GM18867 (cell line): ENCODE data around the gene NAA25.
A peak's percentile ranks its signal among the peaks of the same experiment; 100 is the strongest.
"Not testable (repeated sequence)": the region's sequence is repeated elsewhere in the genome, so short reads cannot be mapped to it uniquely, and the experiment has no call there.

Experiments
- ATAC-seq: cut with Tn5 transposase; IDR thresholded peaks from one replicate; pipeline ENCODE4 v1.9.1; 2021; ENCODE audit warnings: mild to moderate bottlenecking, moderate library complexity; ENCODE audit not compliant: unreplicated experiment

Gene NAA25

DNA sequence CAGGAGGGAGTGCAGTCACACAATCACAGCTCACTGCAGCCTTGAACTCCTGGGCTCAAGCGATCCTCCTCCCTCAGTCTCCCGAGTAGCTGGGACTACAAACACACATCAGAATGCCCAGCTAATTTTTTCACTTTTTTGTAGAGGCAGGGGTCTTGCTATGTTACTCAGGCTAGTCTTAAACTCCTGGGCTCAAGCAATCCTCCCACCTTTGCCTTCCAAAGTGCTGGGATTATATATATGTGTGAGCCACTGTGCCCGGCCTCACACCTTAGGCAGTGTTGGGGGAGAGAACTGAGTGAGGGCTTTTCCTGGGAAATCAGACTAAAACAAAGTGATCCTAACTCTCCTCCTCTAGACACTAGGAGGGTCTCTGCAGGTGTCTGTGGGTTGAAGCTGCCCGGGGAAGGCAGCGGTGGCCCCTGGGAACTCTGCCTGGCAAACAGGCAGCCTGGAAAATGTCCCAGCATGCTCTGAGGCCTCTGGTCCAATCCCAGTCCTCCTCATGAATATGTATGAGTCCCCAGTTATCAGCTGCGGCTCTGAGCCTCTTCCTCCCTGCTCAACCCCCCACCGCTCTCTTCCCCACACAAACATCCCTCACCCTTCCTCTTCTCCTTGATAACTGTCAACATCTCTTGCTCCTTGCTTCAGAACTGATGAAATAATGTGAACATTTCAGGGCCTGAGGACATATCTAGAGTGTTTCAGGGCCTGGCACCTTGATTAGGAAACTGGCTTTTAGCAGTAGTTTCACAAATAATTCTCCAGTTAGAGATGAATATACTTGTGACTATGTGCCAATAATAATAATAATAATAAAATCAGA, 7.9 kb upstream of the NAA25 start:
- ATAC-seq, result no peak

DNA sequence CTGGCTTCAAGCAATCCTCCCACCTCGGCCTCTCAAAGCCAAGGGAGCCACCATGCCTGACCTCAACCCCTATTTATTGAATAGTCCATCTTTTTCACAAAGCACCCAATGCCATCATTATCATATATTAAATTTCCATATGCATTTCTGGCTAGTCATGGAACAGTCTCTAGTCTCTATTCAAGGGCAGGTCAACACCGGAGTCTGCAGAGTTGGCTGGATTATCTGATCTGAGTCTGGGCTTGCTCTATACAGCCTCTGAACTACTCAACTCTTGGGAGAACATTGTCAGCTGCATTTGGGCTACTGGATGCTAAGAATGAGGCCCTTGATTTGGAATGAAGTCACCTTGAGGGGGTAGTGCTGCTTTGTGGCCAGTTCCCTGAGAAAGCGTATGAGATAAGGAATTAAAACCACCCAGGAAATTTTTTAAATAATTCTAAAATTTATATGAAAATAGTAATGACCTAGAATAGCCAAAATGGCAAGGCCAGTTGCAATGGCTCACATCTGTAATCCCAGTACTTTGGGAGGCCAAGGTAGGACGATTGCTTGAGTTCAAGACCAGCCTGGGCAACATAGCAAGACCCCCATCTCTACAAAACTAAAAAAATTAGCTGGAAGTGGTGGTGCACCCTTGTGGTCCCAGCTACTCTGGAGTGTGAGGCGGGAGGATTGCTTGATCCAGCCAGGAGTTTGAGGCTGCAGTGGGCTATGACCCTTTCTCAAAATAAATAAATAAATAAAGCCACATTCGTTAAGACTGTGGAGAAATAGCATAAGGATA, 6.9 kb upstream of the NAA25 start:
- no peak for ATAC-seq

DNA sequence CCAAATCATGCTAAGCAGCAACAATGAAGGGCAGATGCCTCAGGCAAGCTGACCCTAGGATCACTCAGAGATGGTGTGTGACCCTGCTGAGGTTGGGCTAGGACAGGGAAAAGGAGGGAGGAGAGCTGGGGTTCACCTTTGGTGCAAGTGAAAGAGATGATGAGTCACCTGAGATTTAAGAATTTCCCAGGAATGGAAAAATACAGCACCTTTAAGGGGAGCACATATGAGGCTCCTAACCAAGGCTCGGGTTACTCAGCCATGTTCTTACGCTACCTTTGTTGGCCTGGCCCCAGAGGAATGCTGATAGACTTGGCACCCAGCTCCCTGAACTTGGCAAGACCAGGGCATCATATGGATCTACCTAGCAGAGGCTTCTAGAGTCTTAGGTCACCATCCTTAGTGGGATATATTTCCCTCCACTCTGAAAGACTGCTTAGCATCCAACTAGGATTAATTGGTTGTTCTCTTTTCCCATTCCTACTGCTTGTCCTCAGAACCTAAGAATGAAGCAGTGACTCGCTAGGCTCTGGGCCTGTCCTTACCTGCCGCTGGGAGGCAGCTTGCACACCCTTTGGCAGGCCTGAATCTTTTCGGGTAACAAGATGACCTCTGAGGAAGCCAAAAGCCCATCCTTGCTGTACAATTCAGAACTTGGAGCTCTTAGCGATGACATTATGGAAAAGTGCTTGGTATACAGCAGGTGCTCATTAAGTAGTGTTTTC, 4.0 kb upstream of the NAA25 start:
- ATAC-seq, result no peak

DNA sequence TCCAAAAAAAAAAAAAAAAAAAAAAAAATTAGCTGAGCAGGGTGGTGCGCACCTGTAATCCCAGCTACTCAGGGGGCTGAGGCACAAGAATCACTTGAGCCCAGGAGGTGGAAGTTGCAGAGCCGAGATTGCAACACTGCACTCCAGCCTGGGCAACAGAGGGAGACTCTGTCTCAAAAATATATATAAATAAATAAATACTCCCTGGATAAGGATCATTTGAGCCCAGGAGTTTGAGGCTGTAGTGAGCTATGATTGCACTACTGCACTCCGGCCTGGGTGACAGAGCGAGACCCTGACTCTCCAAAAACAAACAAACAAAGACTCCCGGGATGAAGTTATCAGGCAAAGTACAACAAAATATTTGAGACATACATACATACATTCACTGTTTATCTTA, 3.3 kb upstream of the NAA25 start:
- no peak for ATAC-seq

DNA sequence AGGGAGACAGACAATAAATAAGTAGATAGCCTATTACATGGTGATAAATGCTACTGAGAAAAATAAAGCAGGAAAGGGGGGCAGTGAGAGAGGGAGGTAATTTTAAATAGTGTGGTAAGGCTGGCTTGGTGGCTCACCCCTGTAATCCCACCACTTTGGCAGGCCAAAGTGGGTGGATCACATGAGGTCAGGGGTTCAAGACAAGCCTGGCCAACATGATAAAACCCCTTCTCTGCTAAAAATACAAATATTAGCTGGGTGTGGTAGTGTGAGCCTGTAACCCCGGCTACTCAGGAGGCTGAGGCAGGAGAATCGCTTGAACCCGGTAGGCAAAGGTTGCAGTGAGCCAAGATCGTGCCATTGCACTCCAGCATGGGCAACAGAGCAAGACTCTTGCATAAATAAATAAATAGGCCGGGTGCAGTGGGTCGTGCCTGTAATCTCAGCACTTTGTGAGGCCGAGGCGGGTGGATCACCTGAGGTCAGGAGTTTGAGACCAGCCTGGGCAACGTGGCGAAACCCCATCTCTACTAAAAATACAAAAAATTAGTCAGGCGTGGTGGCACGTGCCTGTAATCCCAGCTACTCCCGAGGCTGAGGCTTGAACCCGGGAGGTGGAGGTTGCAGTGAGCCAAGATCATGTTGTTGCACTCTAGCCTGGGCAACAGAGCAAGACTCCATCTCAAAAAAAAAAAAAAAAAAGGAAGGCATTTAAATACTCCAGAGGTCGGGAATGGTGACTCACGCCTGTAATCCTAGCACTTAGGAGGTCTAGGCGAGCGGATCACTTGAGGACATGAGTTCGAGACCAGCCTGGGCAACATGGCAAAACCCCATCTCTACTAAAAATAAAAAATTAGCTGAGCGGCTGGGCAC, 2.4 kb upstream of the NAA25 start:
- not testable (repeated sequence) for ATAC-seq

DNA sequence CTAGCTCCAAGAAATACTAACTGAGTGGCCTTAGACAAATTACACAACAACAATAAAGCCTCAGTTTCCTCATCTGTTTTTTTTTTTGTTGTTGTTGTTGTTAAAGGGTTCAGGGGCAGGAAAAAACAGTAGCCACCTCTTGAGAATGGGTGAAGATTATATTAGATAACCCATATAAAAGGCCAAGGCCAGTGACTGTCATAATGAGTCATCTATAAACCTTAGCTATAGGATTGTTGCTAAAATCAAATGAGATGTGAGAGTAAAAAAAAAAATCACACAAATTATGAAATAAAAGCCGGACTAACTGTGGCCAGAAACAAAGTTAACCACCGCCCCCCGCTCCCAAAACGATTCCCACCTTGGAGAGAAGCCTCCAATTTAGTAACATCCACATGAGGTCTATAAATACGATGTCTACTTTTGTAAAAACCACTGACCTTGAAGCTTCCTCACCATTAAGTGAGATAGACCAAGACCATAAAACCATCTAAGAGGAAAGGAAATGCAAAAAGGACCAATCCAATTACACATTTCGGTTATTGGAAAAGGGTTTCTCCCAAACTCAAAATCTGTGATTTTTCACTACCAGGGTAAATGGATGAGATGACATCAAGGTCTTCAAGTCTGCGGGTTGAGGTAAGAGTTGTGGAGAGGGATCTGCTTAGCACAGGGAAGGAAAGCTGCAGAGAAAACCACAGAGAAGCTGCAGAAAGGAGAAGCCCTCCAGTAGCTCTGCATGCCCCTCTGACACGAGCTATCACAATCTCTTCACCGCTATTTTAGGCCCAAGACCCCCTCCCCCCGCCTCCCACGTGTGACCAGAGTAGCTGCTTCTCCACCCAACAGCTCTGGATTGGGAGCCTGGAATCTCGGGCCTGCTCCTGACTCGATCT, 1.0 kb downstream of the NAA25 start:
- ATAC-seq, result no peak

DNA sequence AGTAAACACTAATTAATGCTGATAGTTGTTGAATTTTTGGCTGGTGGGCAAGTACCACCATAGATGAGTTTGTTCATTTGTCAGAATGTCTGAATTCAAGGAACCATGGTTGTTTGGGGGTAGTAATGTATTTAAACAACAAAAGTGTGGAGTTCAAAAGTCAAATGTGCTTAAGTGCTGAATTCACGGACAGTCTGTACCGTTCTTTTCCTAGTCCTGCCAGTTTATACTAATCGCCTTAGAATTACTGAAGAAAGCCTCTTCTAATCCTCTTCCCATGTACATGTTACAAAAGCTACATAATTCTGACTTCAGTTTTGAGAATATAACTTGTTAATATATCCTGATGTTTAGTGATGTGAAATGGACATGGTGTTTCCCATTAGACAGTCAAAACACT, 2.7 kb downstream of the NAA25 start:
- ATAC-seq, result no peak

DNA sequence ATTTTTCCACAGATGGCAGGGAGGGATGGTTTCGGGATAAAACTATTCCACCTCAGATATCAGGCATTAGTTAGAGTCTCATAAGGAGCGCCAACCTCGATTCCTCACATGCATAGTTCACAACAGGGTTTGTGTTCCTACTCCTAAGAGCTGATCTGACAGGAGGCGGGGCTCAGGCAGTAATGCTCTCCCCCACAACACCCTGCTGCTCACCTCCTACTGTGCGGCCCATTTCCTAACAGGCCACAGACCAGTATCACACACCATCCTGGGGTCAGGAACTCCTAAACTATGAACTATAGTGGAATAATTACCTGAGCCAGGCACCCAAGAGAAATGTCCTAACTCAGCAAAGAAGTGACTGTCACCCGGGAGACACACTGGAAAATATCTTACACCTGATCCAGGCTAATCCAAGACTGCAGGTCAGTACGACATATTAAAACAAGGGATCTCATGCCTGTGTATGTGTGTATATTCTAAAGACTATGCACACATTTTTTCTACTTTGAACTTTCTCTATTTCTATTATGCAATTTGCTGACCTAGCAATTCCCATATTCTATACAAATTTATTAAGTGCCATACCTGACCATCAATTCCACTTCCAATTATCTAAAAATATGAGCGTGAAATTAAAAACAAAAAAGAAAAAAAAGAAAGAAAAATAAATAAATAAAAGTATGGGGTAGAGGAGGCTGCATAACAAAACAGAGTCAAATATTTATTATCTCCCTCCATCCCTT, 4.7 kb downstream of the NAA25 start:
- no peak for ATAC-seq

DNA sequence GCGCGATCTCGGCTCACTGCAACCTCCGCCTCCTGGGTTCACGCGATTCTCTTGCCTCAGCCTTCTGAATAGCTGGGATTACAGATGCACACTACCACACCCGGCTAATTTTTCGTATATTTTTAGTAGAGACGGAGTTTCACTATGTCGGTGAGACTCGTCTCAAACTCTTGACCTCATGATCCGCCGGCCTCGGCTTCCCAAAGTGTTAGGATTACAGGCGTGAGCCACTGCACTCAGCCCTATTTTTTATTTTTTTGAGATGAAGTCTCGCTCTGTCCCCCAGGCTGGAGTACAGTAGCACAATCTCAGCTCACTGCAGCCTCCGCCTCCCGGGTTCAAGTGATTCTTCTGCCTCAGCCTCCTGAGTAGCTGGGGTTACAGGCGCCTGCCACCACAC, 5.8 kb downstream of the NAA25 start:
- ATAC-seq, result not testable (repeated sequence)

DNA sequence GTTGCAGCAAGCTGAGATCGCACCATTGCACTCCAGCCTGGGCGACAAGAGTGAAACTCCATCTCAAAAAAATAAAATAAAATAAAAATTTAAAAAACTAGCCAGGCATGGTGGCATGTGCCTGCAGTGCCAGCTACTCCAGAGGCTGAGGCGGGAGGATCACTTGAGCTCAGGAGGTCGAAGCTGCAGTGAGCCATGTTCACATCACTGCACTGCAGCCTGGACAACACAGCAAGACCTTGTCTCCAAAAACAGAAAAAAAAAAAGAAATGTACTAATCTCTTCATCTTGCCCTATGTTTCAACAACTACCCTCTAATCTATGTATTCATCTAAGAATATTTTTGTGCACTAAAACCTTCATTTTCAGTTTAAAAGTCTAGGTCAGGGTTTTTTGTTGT, 6.5 kb downstream of the NAA25 start:
- no peak for ATAC-seq

DNA sequence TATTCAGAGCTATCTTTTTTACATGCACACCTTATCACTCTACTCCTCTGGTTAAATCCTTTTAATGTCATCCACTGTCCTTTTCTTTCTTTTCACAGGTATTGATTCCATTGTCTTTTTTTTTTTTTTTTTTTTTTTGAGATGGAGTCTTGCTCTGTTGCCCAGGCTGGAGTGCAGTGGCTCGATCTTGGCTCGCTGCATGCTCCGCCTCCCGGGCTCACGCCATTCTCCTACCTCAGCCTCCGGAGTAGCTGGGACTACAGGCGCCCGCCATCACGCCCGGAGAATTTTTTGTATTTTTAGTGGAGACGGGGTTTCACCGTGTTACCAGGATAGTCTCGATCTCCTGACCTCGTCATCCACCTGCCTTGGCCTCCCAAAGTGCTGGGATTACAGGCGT, 8.1 kb downstream of the NAA25 start:
- ATAC-seq, result not testable (repeated sequence)

DNA sequence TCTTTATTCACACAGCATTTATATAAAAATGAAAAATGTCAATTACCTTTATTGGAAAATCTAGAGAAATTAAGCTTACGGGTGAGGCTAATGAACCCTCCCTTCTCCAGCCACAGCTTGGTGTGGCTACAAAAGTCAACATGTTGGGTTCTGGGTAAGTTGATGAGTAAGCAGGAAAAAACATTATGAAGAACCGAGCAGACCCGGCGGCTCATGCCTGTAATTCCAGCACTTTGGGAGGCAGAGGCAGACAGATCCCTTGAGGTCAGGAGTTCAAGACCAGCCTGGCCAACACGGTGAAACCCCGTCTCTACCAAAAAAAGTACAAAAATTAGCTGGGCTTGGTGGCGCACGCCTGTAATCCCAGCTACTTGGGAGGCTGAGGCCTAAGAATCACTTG, 10.9 kb downstream of the NAA25 start:
- no peak for ATAC-seq

DNA sequence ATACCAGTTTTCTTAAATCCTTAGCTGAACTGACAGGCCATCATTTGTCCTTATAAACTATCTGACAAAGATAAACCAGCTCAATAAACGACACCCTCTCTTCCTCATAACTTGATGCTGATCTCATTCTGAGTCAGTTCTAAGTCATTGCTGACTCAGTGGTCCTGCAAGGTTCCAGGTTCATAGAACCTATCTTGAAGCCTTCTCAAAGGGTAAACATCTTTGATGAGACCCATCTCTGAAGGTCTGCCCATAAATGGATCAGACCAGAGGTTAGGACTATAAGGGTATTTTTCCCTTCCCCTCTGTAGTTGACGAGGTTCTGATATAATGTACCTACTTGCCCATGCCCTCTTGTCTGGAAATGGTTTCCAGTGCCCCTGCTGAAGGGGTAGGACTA, 11.9 kb downstream of the NAA25 start:
- peak; percentile 35 for ATAC-seq

DNA sequence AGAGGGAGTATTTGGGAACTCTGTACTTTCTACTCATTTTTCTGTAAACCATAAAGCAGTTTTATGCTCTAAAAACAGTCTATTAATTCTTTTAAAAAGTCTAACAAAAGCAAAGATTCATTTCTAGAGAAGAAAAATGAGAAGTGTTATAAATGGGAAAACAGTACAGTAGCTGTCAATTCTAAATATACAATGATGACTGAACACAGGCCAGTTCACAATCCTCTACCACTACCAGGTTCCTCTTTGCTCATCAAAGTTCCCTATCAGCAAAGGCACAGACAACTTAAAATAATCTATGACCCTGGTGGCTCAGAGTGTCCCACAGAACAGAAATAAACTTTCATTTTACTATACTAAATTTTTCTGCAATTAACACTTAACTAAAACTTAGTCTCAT, 12.5 kb downstream of the NAA25 start:
- peak; percentile 77 for ATAC-seq

DNA sequence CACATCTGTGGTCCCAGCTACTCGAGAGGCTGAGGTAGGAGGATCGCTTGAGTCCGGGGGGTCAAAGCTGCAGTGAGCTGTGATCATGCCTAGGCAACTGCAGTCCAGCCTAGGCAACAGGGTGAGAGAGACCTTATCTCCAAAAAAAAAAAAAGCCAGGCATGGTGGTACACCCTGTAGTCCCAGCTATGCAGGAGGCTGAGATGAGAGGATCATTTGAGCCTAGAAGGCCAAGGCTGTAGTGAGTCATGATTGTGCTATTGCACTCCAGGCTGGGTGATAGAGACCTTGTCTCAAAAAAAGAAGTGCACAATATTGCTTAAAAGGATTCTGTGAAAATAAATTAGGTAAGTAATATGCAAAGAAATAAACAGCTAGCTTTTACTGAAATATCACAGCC, 17.0 kb downstream of the NAA25 start:
- no peak for ATAC-seq

DNA sequence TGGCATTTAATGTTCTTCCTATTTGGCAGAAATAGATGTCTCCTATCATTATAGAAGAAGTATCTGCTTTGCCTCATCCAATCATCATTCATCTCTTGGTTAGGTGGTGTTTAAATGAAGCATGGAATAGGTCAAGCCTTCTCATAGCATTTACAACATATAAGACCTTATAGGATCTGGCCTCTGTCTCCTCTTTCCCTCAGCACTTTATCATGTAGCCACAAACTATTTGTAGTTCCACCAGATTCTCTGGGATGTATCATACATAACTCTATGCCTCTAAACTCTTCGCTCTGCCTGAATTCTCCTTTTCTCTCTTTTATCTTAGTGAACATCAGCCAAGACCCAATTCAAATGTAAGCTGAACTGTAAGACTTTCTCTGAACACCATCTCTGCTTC, 20.7 kb downstream of the NAA25 start:
- no peak for ATAC-seq

DNA sequence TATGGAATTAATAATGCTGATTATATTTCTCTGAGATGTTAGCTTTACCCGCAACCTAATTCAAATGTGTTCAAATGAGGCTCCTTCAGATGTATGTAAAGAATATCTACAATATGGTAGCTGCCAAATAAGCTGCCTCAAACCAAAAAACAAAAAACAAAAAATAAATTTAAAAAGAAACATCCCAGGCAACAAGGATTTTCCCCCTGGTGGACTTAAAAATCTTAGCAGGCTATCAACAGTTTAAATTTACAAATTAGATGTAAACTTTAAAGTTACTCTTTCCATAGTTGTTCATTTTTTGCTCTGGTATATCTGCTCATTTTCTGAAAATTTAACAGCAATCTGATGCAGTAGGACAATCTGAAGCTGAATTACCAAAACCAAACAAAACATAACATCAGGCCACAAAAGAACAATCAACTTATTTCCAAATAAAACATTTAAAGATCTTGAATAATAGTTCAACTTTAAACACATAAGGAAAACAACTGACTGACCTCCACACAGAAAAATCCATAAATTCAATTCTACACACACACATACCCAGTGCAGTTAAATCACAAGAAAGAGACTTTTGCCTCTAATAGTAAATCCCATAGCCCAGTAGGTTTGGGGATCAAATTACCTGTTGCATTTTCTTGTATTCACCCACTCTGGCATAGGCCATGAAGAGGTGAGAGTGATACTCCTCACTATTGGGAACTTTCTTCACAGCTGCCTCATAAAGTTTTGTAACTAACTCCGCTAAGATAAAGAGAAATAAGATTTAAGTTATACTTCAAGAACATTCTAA, 21.3 kb downstream of the NAA25 start:
- ATAC-seq, result no peak

DNA sequence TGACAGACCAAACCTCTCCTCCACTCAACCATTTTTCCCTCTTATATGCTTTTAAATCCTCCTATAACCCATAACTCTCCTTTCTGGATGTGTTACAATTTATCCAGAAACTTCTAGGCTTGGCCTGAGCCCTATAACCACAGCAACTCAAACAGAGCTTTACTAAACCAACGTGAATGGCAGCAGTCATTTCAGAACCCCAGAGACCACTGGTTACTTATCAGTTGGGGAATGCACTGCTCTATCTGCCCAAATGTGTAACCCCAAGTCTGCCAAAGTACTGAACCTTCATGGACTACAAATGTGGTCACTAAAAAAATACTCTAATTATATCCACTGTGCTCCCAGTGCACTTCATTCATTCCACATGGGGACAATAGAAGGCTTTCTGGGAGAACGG, 42.0 kb downstream of the NAA25 start:
- no peak for ATAC-seq
